ENCODE measurements around the gene TSHZ3. TPM values are rescaled to one million over a fixed set of nuclear protein-coding genes. Genes with fewer than 3 reads are reported as not detected.

The TSHZ3 gene
- total RNA-seq, 6 donors from 2014 or later: 2.9 to 10.1 (median 6.3) TPM

DNA sequence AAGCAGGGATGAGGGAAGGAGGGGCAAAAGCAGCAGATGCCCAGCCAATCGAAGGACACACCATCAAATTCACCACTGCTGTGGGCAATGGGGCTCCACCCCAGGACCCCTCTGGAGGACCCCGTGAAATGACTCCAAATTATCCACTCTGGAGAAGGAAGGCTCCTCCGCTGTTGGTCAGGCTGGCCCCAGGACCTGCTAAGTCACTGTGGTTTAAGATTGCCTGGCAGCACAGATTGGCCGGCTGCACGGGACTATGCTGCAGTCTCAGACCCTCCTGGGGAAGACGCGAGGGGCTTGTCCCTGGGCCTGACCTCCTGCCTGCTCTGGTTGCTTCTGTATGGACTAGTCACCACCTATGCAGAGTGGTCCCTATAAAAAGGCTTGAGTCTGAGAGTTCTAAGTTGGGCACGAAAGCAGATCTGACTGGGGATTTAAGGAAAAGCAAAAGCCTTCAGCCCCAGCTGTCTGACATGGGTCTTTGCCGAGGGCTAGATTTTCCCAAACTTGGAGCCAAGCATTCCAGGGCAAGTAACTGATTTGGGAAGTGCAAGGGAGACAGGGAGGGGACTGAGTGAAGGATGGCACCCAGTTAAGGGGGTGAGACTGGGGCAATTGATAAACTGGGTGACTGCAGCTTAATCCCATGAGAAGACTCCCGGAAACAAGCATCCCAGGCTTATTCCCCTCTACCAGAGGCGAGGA is 91.7 kb downstream of the TSHZ3 start:
- TF ChIP-seq EP300 (IDR thresholded peaks at IDR 0.05) (no peak), POLR2A (IDR thresholded peaks at IDR 0.05) (no peak), POLR2AphosphoS5 (IDR thresholded peaks at IDR 0.05) (no peak)
- TF ChIP-seq, protein P1, sequence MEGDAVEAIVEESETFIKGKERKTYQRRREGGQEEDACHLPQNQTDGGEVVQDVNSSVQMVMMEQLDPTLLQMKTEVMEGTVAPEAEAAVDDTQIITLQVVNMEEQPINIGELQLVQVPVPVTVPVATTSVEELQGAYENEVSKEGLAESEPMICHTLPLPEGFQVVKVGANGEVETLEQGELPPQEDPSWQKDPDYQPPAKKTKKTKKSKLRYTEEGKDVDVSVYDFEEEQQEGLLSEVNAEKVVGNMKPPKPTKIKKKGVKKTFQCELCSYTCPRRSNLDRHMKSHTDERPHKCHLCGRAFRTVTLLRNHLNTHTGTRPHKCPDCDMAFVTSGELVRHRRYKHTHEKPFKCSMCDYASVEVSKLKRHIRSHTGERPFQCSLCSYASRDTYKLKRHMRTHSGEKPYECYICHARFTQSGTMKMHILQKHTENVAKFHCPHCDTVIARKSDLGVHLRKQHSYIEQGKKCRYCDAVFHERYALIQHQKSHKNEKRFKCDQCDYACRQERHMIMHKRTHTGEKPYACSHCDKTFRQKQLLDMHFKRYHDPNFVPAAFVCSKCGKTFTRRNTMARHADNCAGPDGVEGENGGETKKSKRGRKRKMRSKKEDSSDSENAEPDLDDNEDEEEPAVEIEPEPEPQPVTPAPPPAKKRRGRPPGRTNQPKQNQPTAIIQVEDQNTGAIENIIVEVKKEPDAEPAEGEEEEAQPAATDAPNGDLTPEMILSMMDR (IDR thresholded peaks at IDR 0.05): no peak
- Histone ChIP-seq H3K36me3 (no peaks in the 10 kb centered on the region), H3K4me1 (peaks cover 3 to 12% (median 9%) of the 10 kb centered on the region in 4 donors), H3K4me3 (no peak overlapping the region), H3K9me3 (no peaks in the 10 kb centered on the region), H3K27ac (no peak overlapping the region), H3K27me3 (no peaks in the 10 kb centered on the region)
- ATAC-seq (ENCODE audit: low FRiP score in 2 of 2): no peak
- WGBS, 2 donors: 78 to 84% methylated on average over 6 to 11 of the region's 11 CpGs
- no peak for DNase-seq

DNA sequence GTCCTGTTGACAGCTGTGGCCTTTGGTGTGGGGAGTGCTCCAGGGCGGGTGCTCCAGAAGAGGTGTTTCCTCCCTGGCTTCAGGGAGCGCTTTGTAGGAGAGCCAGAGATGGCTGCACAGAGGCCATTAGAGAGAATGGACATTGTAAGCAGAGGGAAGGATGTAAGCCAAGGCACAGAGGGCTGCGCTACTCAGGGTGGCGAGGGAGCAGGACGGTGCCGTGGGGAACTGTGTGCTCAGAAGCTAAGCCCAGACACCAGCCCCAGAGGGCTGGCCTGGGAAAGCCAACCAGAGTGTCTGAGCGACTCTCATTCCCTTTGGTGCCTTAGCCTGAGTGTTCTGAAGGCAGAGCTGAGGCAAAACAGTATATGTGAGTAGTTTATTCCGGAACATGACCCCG is 92.2 kb downstream of the TSHZ3 start:
- Histone ChIP-seq H3K27me3 (no peaks in the 10 kb centered on the region), H3K9me3 (no peaks in the 10 kb centered on the region), H3K36me3 (no peaks in the 10 kb centered on the region), H3K4me1 (peaks cover 3 to 12% (median 9%) of the 10 kb centered on the region in 4 donors), H3K27ac (no peak overlapping the region), H3K4me3 (no peak overlapping the region)
- no peak for ATAC-seq (ENCODE audit: low FRiP score in 2 of 2)
- 86 to 94% methylated on average over 8 to 9 of the region's 9 CpGs for WGBS, 2 donors
- TF ChIP-seq POLR2A (IDR thresholded peaks at IDR 0.05) (no peak), EP300 (IDR thresholded peaks at IDR 0.05) (no peak), POLR2AphosphoS5 (IDR thresholded peaks at IDR 0.05) (no peak)
- TF ChIP-seq, protein P1 (IDR thresholded peaks at IDR 0.05): no peak
- DNase-seq: no peak

- H3K4me3 ChIP-seq: no peak overlapping the region
- no peak for ATAC-seq (ENCODE audit: low FRiP score in 2 of 2)
- H3K36me3 ChIP-seq: no peaks in the 10 kb centered on the region
- no peak for DNase-seq
- H3K9me3 ChIP-seq: no peaks in the 10 kb centered on the region
- H3K27me3 ChIP-seq: no peaks in the 10 kb centered on the region
- H3K27ac ChIP-seq: no peak overlapping the region
- no peak for TF ChIP-seq POLR2AphosphoS5 (IDR thresholded peaks at IDR 0.05)
- TF ChIP-seq, protein P1 (IDR thresholded peaks at IDR 0.05): no peak
- TF ChIP-seq POLR2A (IDR thresholded peaks at IDR 0.05): no peak
- no peak for TF ChIP-seq EP300 (IDR thresholded peaks at IDR 0.05)
- WGBS, 2 donors: 75 to 90% methylated on average over 5 to 8 of the region's 8 CpGs
- H3K4me1 ChIP-seq: peaks cover 3 to 12% (median 9%) of the 10 kb centered on the region in 4 donors
Observed at GRCh38 chr19:31256593-31256960, 92.7 kb downstream of the TSHZ3 start.

- no peak for ATAC-seq (ENCODE audit: low FRiP score in 2 of 2)
Observed at GRCh38 chr19:31255831-31256592, 93.2 kb downstream of the TSHZ3 start.

More at GRCh38 chr19:31255831-31256592, 93.2 kb downstream of the TSHZ3 start:
- H3K9me3 ChIP-seq: no peaks in the 10 kb centered on the region
- no peaks in the 10 kb centered on the region for H3K27me3 ChIP-seq
- WGBS, 2 donors: 89 to 90% methylated on average over 10 to 11 of the region's 11 CpGs
- TF ChIP-seq POLR2AphosphoS5 (IDR thresholded peaks at IDR 0.05) (no peak), EP300 (IDR thresholded peaks at IDR 0.05) (no peak), POLR2A (IDR thresholded peaks at IDR 0.05) (no peak)
- TF ChIP-seq, protein P1 (IDR thresholded peaks at IDR 0.05): no peak
- no peak for DNase-seq
- H3K27ac ChIP-seq: no peak overlapping the region
- H3K4me1 ChIP-seq: peaks cover 3 to 7% (median 4%) of the 10 kb centered on the region in 4 donors
- no peaks in the 10 kb centered on the region for H3K36me3 ChIP-seq
- no peak overlapping the region for H3K4me3 ChIP-seq
